Endothelial cell of umbilical vein (primary cell): Measurements from ENCODE around the gene AOC2. TPM values are rescaled to one million over a fixed set of nuclear protein-coding genes. Genes with fewer than 3 reads are reported as not detected.

Experiments
- BruUV-seq: library from RNA; stranded (reverse); fragments of 400-500 nt; replicated peaks from 2 replicates; lab custom pipeline; 2021; lab: Mats Ljungman, UMichigan
- CTCF ChIA-PET: fragments of 300-600, 350-600 bp; sonication (Branson Sonifier 250); formaldehyde crosslinking; loops from one replicate; lab custom pipeline; 2021; ENCODE audit warnings: antibody characterized with exemption, inconsistent platforms; lab: Charles Lee
- POLR2A ChIA-PET: fragments of 300-600, 350-600 bp; sonication (Branson Sonifier 250); formaldehyde crosslinking; loops from one replicate; lab custom pipeline; 2021; ENCODE audit warnings: antibody characterized with exemption, inconsistent platforms; lab: Charles Lee
- DNase-seq: peaks from one replicate; pipeline ENCODE4 v3.0.0-alpha.2; 2011; ENCODE audit warnings: low read depth, low spot score
- FAIRE-seq: peaks from 2 replicates; lab custom pipeline; 2011; peaks lifted over from hg19 to GRCh38; lab: Jason Lieb, UNC
- H2AFZ ChIP-seq: 2 replicates; pipeline ENCODE4 v1.6.0; 2012; ENCODE audit warnings: low read depth, low read length, control low read depth, inconsistent platforms
- H3K27ac ChIP-seq: 2 replicates; pipeline ENCODE4 v1.5.1; 2011; ENCODE audit warnings: low read depth, mild to moderate bottlenecking, control low read depth, low read length, moderate library complexity; ENCODE audit not compliant: insufficient read depth
- H3K27me3 ChIP-seq, 2 experiments: 2 replicates each; pipeline versions ENCODE4 v1.6.0 to v1.6.1; 2011; ENCODE audit warnings: low read length in 2 of 2, mixed read lengths in 1 of 2; ENCODE audit not compliant: control insufficient read depth in 2 of 2, insufficient read depth in 2 of 2
- H3K36me3 ChIP-seq, 2 experiments: 2 replicates in 1 of 2; 3 replicates in 1 of 2; pipeline ENCODE4 v1.5.1; 2011; ENCODE audit warnings: low read length in 2 of 2, mild to moderate bottlenecking in 1 of 2, moderate library complexity in 1 of 2; ENCODE audit not compliant: control insufficient read depth in 2 of 2, insufficient read depth in 2 of 2; ENCODE audit errors: extremely low read depth in 1 of 2
- H3K4me1 ChIP-seq: 3 replicates; pipeline ENCODE4 v1.5.1; 2011; ENCODE audit warnings: mild to moderate bottlenecking, low read length; ENCODE audit not compliant: control insufficient read depth, insufficient read depth; ENCODE audit errors: extremely low read depth
- H3K4me2 ChIP-seq: 2 replicates; pipeline ENCODE4 v1.6.1; 2011; ENCODE audit warnings: low read length, control low read depth, mixed read lengths; ENCODE audit not compliant: insufficient read depth
- H3K4me3 ChIP-seq, 3 experiments: fragments of 200-600 bp in 1 of 3; sonication (generic), shearing (Covaris generic) in 1 of 3; replicated peaks in 1 of 3; 2 replicates each; pipeline ENCODE4 v1.5.1; 2011 to 2016; ENCODE audit warnings: control low read depth in 3 of 3, low read length in 3 of 3, mild to moderate bottlenecking in 2 of 3, inconsistent platforms in 1 of 3, low read depth in 1 of 3, moderate library complexity in 1 of 3; ENCODE audit not compliant: insufficient read depth in 1 of 3
- H3K79me2 ChIP-seq: 2 replicates; pipeline ENCODE4 v1.6.0; 2012; ENCODE audit warnings: low read length, inconsistent platforms; ENCODE audit not compliant: control insufficient read depth, insufficient read depth
- H3K9ac ChIP-seq: replicated peaks from 2 replicates; pipeline ENCODE3; 2011; ENCODE audit warnings: low read length, control low read depth; ENCODE audit not compliant: insufficient read depth; ENCODE audit errors: extremely low read depth
- H3K9me1 ChIP-seq: replicated peaks from 3 replicates; pipeline ENCODE4 v1.6.0; 2011; ENCODE audit warnings: mild to moderate bottlenecking, low read length; ENCODE audit not compliant: control insufficient read depth, insufficient read depth; ENCODE audit errors: extremely low read depth
- H3K9me3 ChIP-seq: replicated peaks from 2 replicates; pipeline ENCODE4 v1.5.1; 2012; ENCODE audit warnings: low read length, inconsistent platforms; ENCODE audit not compliant: control insufficient read depth, insufficient read depth
- H4K20me1 ChIP-seq: replicated peaks from 2 replicates; pipeline ENCODE3; 2011; ENCODE audit warnings: mild to moderate bottlenecking, low read length; ENCODE audit not compliant: control insufficient read depth, insufficient read depth; ENCODE audit errors: extremely low read depth
- EZH2 ChIP-seq: IDR thresholded peaks from 2 replicates; pipeline ENCODE4 v1.6.1; 2012; ENCODE audit warnings: borderline replicate concordance, low read depth, mild to moderate bottlenecking, moderate library complexity, low read length, inconsistent platforms; ENCODE audit not compliant: severe bottlenecking
- FOS ChIP-seq: IDR thresholded peaks from 2 replicates; pipeline ENCODE4 v1.6.1; 2011; ENCODE audit warnings: mild to moderate bottlenecking, low read length, moderate library complexity, borderline replicate concordance; ENCODE audit not compliant: insufficient read depth
- GATA2 ChIP-seq: IDR thresholded peaks from 2 replicates; pipeline ENCODE4 v1.7.0; 2011; ENCODE audit warnings: low read depth, mild to moderate bottlenecking, moderate library complexity, mixed read lengths, low read length; ENCODE audit not compliant: insufficient read length, insufficient read depth
- JUN ChIP-seq: IDR thresholded peaks from 2 replicates; pipeline ENCODE4 v1.6.1; 2011; ENCODE audit warnings: borderline replicate concordance, low read depth; ENCODE audit not compliant: insufficient read length, insufficient read depth
- MYC ChIP-seq: IDR thresholded peaks from one replicate; pipeline ENCODE4 v1.6.1; 2011; ENCODE audit warnings: mild to moderate bottlenecking, low read depth, low read length
- POLR2A ChIP-seq: IDR thresholded peaks from 2 replicates; pipeline ENCODE4 v1.6.1; 2012; ENCODE audit warnings: low read depth, mild to moderate bottlenecking, control low read depth, low read length
- POLR2AphosphoS5 ChIP-seq: IDR thresholded peaks from 2 replicates; pipeline ENCODE4 v1.6.1; 2012; ENCODE audit warnings: low read depth, mild to moderate bottlenecking, control low read depth, low read length, moderate library complexity; ENCODE audit not compliant: insufficient read depth
- dilution Hi-C: fragments of 300-500 bp; cut with MboI; formaldehyde crosslinking; loops from one replicate; pipeline ENCODE4 v1.15.0; 2019; ENCODE audit warnings: low sequenced_read_pairs; ENCODE audit not compliant: extremely low pct_ligation_motif_present
- intact Hi-C: fragments of 100-400 bp; cut with micrococcal nuclease; formaldehyde crosslinking; loops from one replicate; pipeline ENCODE4 v1.10.0; 2022
- polyA plus RNA-seq, 4 experiments: library from polyadenylated mRNA; depleted of rRNA in 3 of 4; stranded (reverse) in 3 of 4; unstranded in 1 of 4; fragments of >200 nt; gene quantifications; 2 replicates each; pipeline versions ENCODE4 v1.2.1 to v1.2.3, GENCODE V29; 2011 to 2012; ENCODE audit warnings: missing spikeins in 1 of 4
- total RNA-seq: library from RNA; stranded (reverse); gene quantifications from 2 replicates; pipeline ENCODE4 v1.2.3, GENCODE V29; 2021
- TF ChIP-seq, protein P1 (sequence below), 2 donors: IDR thresholded peaks; 1 replicate in 1 of 2; 2 replicates in 1 of 2; pipeline ENCODE4 v1.5.1; 2011; ENCODE audit warnings: low read length in 2 of 2, mild to moderate bottlenecking in 2 of 2, moderate library complexity in 2 of 2, control low read depth in 1 of 2, inconsistent platforms in 1 of 2, low read depth in 1 of 2; ENCODE audit not compliant: insufficient read depth in 1 of 2; ENCODE audit errors: extremely low read depth in 1 of 2
- TF ChIP-seq, protein P2 (sequence below): IDR thresholded peaks from 2 replicates; pipeline ENCODE4 v1.6.1; 2011; ENCODE audit not compliant: insufficient read depth, insufficient read length

The AOC2 gene
- total and polyA plus RNA-seq, 2 donors (not counting 3 experiments of a cell fraction or from before 2014, with no cell fraction given): 0.62 to 1.9 TPM

DNA sequence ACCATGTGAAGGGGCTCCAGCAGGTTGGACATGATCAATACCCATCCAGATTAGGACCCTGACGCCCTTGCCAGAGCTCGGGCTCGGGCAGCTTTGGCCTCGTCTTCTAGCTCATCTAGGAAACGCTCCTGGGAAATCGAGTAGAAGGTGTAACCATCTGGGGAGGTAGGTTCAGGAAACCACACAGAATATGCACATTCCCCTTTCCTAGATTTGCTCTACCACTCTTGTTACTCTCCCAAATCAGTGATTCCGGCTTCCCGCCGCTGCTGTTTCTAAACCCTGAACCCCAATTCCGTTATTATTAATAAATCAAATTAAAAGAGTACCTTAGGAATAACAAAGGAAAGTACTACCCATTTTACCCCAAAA lies 46.4 kb upstream of the AOC2 start:
- ChIA-PET POLR2A (interaction anchor here (1.0 kb wide), 1 partner anchor 26 kb away, joined by 3 read pairs; the partner anchor contains the start of gene BECN1), CTCF (interaction anchor here (0.7 to 3.2 kb wide), 5 partner anchors 22 to 38 kb away, joined by 3 to 14 read pairs (median 10); partner anchors contain the start of genes BECN1 and VPS25)
- FAIRE-seq: peak; percentile 60
- no peaks in the 10 kb centered on the region for H3K79me2 ChIP-seq
- peak overlapping the region; percentile 16 to 76 (median 71) for H3K4me3 ChIP-seq
- peak overlapping the region; percentile 64 for H3K9ac ChIP-seq
- no peaks in the 10 kb centered on the region for H3K9me1 ChIP-seq
- intact Hi-C loops: loop anchor here (1.0 to 2.0 kb wide), 3 partner anchors 24 to 53 kb away; partner anchors contain the start of genes EZH1 and PSME3
- peaks cover 11% of the 10 kb centered on the region for H3K4me1 ChIP-seq
- H2AFZ ChIP-seq: peak overlapping the region; percentile 56
- peaks cover 0 to 2% of the 10 kb centered on the region in 2 experiments for H3K36me3 ChIP-seq
- peak overlapping the region; percentile 77 for H3K4me2 ChIP-seq
- H3K27me3 ChIP-seq: no peaks in the 10 kb centered on the region
- DNase-seq: no peak
- no peaks in the 10 kb centered on the region for H4K20me1 ChIP-seq
- no TSS peak for BruUV-seq
- dilution Hi-C loops: no loop called here
- H3K27ac ChIP-seq: no peak overlapping the region
- H3K9me3 ChIP-seq: no peaks in the 10 kb centered on the region
- TF ChIP-seq, protein P1, sequence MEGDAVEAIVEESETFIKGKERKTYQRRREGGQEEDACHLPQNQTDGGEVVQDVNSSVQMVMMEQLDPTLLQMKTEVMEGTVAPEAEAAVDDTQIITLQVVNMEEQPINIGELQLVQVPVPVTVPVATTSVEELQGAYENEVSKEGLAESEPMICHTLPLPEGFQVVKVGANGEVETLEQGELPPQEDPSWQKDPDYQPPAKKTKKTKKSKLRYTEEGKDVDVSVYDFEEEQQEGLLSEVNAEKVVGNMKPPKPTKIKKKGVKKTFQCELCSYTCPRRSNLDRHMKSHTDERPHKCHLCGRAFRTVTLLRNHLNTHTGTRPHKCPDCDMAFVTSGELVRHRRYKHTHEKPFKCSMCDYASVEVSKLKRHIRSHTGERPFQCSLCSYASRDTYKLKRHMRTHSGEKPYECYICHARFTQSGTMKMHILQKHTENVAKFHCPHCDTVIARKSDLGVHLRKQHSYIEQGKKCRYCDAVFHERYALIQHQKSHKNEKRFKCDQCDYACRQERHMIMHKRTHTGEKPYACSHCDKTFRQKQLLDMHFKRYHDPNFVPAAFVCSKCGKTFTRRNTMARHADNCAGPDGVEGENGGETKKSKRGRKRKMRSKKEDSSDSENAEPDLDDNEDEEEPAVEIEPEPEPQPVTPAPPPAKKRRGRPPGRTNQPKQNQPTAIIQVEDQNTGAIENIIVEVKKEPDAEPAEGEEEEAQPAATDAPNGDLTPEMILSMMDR (IDR thresholded peaks at IDR 0.05; ENCODE audit: extremely low read depth in 1 of 2, insufficient read depth in 1 of 2, low read depth in 1 of 2, low read length in 2 of 2): no peak
- TF ChIP-seq POLR2AphosphoS5 (no peak), FOS (no peak), GATA2 (no peak), POLR2A (no peak), JUN (no peak), MYC (no peak), EZH2 (no peak)
- TF ChIP-seq, protein P2, sequence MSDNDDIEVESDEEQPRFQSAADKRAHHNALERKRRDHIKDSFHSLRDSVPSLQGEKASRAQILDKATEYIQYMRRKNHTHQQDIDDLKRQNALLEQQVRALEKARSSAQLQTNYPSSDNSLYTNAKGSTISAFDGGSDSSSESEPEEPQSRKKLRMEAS: no peak
